Glutamatergic neuron (in vitro differentiated cells): Measurements from ENCODE around the gene LZTR1. TPM values are rescaled to one million over a fixed set of nuclear protein-coding genes. Genes with fewer than 3 reads are reported as not detected.

Experiments
- DNase-seq: peaks from one replicate; pipeline ENCODE4 v3.0.0; 2022
- H3K27ac Mint-ChIP-seq: one replicate; pipeline ENCODE4 v1.8.0; 2020; ENCODE audit warnings: mild to moderate bottlenecking, mixed read lengths, inconsistent platforms; ENCODE audit not compliant: unreplicated experiment
- H3K27me3 Mint-ChIP-seq: one replicate; pipeline ENCODE4 v1.8.0; 2020; ENCODE audit warnings: mild to moderate bottlenecking, moderate library complexity, mixed read lengths, inconsistent platforms; ENCODE audit not compliant: unreplicated experiment
- H3K36me3 Mint-ChIP-seq: one replicate; pipeline ENCODE4 v1.8.0; 2020; ENCODE audit warnings: mild to moderate bottlenecking, mixed read lengths, inconsistent platforms; ENCODE audit not compliant: unreplicated experiment
- H3K4me1 Mint-ChIP-seq: one replicate; pipeline ENCODE4 v1.8.0; 2020; ENCODE audit warnings: mild to moderate bottlenecking, low read depth, mixed read lengths, inconsistent platforms; ENCODE audit not compliant: unreplicated experiment
- H3K4me3 Mint-ChIP-seq: one replicate; pipeline ENCODE4 v1.8.0; 2020; ENCODE audit warnings: mild to moderate bottlenecking, mixed read lengths, inconsistent platforms; ENCODE audit not compliant: unreplicated experiment
- H3K9me3 Mint-ChIP-seq: one replicate; pipeline ENCODE4 v1.8.0; 2020; ENCODE audit warnings: mild to moderate bottlenecking, moderate library complexity, mixed read lengths, inconsistent platforms; ENCODE audit not compliant: unreplicated experiment
- CTCF ChIP-seq: fragments of 200-600 bp; sonication (generic); IDR thresholded peaks from one replicate; pipeline ENCODE4 v1.5.0; 2021; ENCODE audit not compliant: partially characterized antibody, unreplicated experiment
- total RNA-seq: library from RNA; stranded (reverse); fragmentation: NEBNext Ultra II Directional; extraction: Animal tissue kit (Norgen Biotek cat#: 25700); gene quantifications from one replicate; pipeline ENCODE4 v1.2.1, GENCODE V29; 2021; ENCODE audit not compliant: unreplicated experiment

The LZTR1 gene
- total RNA-seq, 1 donor from 2014 or later, result 165 TPM

- no peak overlapping the region for H3K4me3 Mint-ChIP-seq
- no peak overlapping the region for H3K27ac Mint-ChIP-seq
Observed at GRCh38 chr22:21018314-21018713, 36.2 kb downstream of the LZTR1 start.

GRCh38 chr22:21020802-21021429 is 38.8 kb downstream of the LZTR1 start:
- DNase-seq, result no peak
- Mint-ChIP-seq H3K4me1 (peaks cover 11% of the 10 kb centered on the region), H3K4me3 (no peak overlapping the region), H3K36me3 (no peaks in the 10 kb centered on the region), H3K9me3 (peaks cover under 1% of the 10 kb centered on the region), H3K27me3 (peaks cover 14% of the 10 kb centered on the region), H3K27ac (no peak overlapping the region)
- peak; percentile 22 for TF ChIP-seq CTCF

More at GRCh38 chr22:21018314-21018713, 36.2 kb downstream of the LZTR1 start:
- TF ChIP-seq CTCF, result no peak
- Mint-ChIP-seq H3K4me1 (peaks cover 26% of the 10 kb centered on the region), H3K27me3 (peaks cover 24% of the 10 kb centered on the region), H3K9me3 (peaks cover 6% of the 10 kb centered on the region), H3K36me3 (no peaks in the 10 kb centered on the region)
- no peak for DNase-seq

GRCh38 chr22:21022507-21022906 is 40.4 kb downstream of the LZTR1 start:
- no peak overlapping the region for H3K4me3 Mint-ChIP-seq
- TF ChIP-seq CTCF, result no peak
- peaks cover 5% of the 10 kb centered on the region for H3K4me1 Mint-ChIP-seq
- H3K27ac Mint-ChIP-seq, result no peak overlapping the region
- H3K9me3 Mint-ChIP-seq, result no peaks in the 10 kb centered on the region
- DNase-seq, result no peak
- no peaks in the 10 kb centered on the region for H3K36me3 Mint-ChIP-seq
- peaks cover 8% of the 10 kb centered on the region for H3K27me3 Mint-ChIP-seq

GRCh38 chr22:21022955-21023614 is 41.0 kb downstream of the LZTR1 start:
- no peak for TF ChIP-seq CTCF

GRCh38 chr22:21025266-21025665 is 43.2 kb downstream of the LZTR1 start:
- H3K27me3 Mint-ChIP-seq, result peaks cover 9% of the 10 kb centered on the region
- no peak overlapping the region for H3K4me3 Mint-ChIP-seq
- no peaks in the 10 kb centered on the region for H3K36me3 Mint-ChIP-seq
- TF ChIP-seq CTCF, result no peak
- peaks cover 11% of the 10 kb centered on the region for H3K4me1 Mint-ChIP-seq
- no peak overlapping the region for H3K27ac Mint-ChIP-seq
- H3K9me3 Mint-ChIP-seq, result peaks cover 6% of the 10 kb centered on the region
- DNase-seq, result no peak

More at GRCh38 chr22:21022955-21023614, 41.0 kb downstream of the LZTR1 start:
- no peak for DNase-seq
- Mint-ChIP-seq H3K9me3 (no peaks in the 10 kb centered on the region), H3K27ac (no peak overlapping the region), H3K36me3 (no peaks in the 10 kb centered on the region), H3K27me3 (peaks cover 7% of the 10 kb centered on the region), H3K4me3 (no peak overlapping the region), H3K4me1 (peaks cover 5% of the 10 kb centered on the region)
